Measurements from ENCODE around the gene LCN6.

DNA sequence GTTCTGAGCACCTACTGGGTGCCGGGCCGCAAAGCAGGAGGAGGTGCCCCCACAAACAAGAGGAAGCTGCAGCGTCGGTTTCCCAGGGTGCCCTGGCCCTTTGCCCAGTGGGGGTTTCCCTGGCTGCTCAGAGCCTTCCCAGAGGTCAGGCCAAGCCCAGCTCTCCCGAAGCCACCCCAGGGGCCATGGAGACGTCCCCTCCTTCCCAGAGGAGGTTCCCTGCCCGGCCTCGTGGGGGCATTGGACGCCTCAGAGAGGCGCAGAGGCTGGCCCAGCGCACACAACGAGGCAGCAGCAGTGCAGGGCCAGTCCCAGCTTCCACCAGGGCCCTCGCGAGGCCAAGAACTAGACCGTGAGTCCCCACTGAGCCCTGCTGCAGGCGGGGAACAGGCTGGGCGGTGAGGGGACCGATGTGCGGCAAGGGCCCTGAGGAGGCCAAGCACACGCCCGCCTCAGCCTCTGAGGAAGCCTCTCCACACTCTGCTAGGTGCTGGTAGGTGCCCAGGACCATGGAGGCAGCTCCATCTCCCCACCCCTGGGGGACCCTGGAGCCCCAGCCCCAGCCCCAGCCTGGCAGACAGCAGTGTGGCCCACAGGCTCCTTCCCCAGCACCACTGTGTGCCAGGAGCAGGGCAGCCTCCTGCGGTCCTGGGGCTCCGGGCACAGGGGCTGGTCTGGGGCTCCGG lies 29.0 kb downstream of the LCN6 start:
- TF ChIP-seq POLR2A (IDR thresholded peaks at IDR 0.05; ENCODE audit: low read length) (no peak), GATA1 (IDR thresholded peaks at IDR 0.05; ENCODE audit: low read depth, low read length) (no peak)

All from erythroblast (primary cell).